SK-N-DZ (cell line): ENCODE data around the gene S100A14. TPM values are rescaled to one million over a fixed set of nuclear protein-coding genes. Genes with fewer than 3 reads are reported as not detected.
"Not testable (repeated sequence)": the region's sequence is repeated elsewhere in the genome, so short reads cannot be mapped to it uniquely, and the experiment has no call there.

Source experiments
- DNase-seq: peaks from one replicate; pipeline ENCODE4 v3.0.0-alpha.2; 2015; ENCODE audit warnings: low spot score
- polyA plus RNA-seq, 2 experiments: library from polyadenylated mRNA; depleted of rRNA; stranded (reverse); fragments of >200 nt; gene quantifications; 2 replicates each; pipeline ENCODE4 v1.2.3, GENCODE V29; 2014

S100A14 gene
- not detected in 2 replicates for polyA plus RNA-seq (2014; cell fraction: cytosol; rRNA removed)
- not detected in 2 replicates for polyA plus RNA-seq (2014; cell fraction: nucleus; rRNA removed)

GRCh38 chr1:153616144-153616916, at the start of gene S100A14:
TSS of gene S100A14 (minus strand) at chr1:153616325. CDS start at chr1:153615858, 467 bp downstream.
- DNase-seq = no peak

GRCh38 chr1:153663211-153663610, 47.1 kb upstream of the S100A14 start:
- no peak for DNase-seq

- no peak for DNase-seq
These were observed 46.1 kb upstream of the S100A14 start for GRCh38 chr1:153662269-153662668.

- peak; percentile 25 for DNase-seq
These were observed 45.1 kb upstream of the S100A14 start for GRCh38 chr1:153661111-153661708.

GRCh38 chr1:153659656-153660055, 43.5 kb upstream of the S100A14 start:
- no peak for DNase-seq

GRCh38 chr1:153659175-153659534, 43.0 kb upstream of the S100A14 start:
- no peak for DNase-seq

- peak; percentile 92 for DNase-seq
These were observed 42.5 kb upstream of the S100A14 start, which contains the start of gene SNAPIN for GRCh38 chr1:153658400-153659174. TSS of gene SNAPIN (plus strand) at chr1:153658703. CDS start at chr1:153658744, 41 bp downstream.

- DNase-seq = no peak
These were observed 39.2 kb upstream of the S100A14 start for GRCh38 chr1:153655333-153655732.

- no peak for DNase-seq
These were observed 36.8 kb upstream of the S100A14 start for GRCh38 chr1:153652805-153653500.

- DNase-seq = no peak
These were observed 35.6 kb upstream of the S100A14 start for GRCh38 chr1:153651771-153652170.

GRCh38 chr1:153649863-153650235, 33.7 kb upstream of the S100A14 start:
- DNase-seq = no peak

GRCh38 chr1:153649137-153649862, 33.2 kb upstream of the S100A14 start:
- no peak for DNase-seq

- DNase-seq = no peak
These were observed 32.0 kb upstream of the S100A14 start for GRCh38 chr1:153648000-153648643.

GRCh38 chr1:153647346-153647714, 31.2 kb upstream of the S100A14 start:
- no peak for DNase-seq

GRCh38 chr1:153646672-153647345, 30.7 kb upstream of the S100A14 start:
- no peak for DNase-seq

GRCh38 chr1:153643816-153644215, 27.7 kb upstream of the S100A14 start:
- no peak for DNase-seq

- no peak for DNase-seq
These were observed 27.0 kb upstream of the S100A14 start for GRCh38 chr1:153643100-153643499.

GRCh38 chr1:153642161-153642560, 26.0 kb upstream of the S100A14 start:
- DNase-seq = no peak

- no peak for DNase-seq
These were observed 24.7 kb upstream of the S100A14 start for GRCh38 chr1:153640861-153641260.

- not testable (repeated sequence) for DNase-seq
These were observed 24.1 kb upstream of the S100A14 start for GRCh38 chr1:153640213-153640612.
